Stimulated activated CD4-positive, alpha-beta T cell treated with anti-CD3 and anti-CD28 coated beads, Interleukin-1b, Interleukin-23, amount 100 ng/mL, for 24 hours (primary cell): Measurements from ENCODE around the gene CDH16.
A peak's percentile ranks its signal among the peaks of the same experiment; 100 is the strongest.
"Not testable (repeated sequence)": the region's sequence is repeated elsewhere in the genome, so short reads cannot be mapped to it uniquely, and the experiment has no call there.

Experiments
- DNase-seq, 4 experiments: peaks; one replicate each; pipeline ENCODE4 v3.0.0-alpha.2; 2020; ENCODE audit warnings: low read depth in 4 of 4, low spot score in 1 of 4

Gene CDH16, protein sequence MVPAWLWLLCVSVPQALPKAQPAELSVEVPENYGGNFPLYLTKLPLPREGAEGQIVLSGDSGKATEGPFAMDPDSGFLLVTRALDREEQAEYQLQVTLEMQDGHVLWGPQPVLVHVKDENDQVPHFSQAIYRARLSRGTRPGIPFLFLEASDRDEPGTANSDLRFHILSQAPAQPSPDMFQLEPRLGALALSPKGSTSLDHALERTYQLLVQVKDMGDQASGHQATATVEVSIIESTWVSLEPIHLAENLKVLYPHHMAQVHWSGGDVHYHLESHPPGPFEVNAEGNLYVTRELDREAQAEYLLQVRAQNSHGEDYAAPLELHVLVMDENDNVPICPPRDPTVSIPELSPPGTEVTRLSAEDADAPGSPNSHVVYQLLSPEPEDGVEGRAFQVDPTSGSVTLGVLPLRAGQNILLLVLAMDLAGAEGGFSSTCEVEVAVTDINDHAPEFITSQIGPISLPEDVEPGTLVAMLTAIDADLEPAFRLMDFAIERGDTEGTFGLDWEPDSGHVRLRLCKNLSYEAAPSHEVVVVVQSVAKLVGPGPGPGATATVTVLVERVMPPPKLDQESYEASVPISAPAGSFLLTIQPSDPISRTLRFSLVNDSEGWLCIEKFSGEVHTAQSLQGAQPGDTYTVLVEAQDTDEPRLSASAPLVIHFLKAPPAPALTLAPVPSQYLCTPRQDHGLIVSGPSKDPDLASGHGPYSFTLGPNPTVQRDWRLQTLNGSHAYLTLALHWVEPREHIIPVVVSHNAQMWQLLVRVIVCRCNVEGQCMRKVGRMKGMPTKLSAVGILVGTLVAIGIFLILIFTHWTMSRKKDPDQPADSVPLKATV

DNA sequence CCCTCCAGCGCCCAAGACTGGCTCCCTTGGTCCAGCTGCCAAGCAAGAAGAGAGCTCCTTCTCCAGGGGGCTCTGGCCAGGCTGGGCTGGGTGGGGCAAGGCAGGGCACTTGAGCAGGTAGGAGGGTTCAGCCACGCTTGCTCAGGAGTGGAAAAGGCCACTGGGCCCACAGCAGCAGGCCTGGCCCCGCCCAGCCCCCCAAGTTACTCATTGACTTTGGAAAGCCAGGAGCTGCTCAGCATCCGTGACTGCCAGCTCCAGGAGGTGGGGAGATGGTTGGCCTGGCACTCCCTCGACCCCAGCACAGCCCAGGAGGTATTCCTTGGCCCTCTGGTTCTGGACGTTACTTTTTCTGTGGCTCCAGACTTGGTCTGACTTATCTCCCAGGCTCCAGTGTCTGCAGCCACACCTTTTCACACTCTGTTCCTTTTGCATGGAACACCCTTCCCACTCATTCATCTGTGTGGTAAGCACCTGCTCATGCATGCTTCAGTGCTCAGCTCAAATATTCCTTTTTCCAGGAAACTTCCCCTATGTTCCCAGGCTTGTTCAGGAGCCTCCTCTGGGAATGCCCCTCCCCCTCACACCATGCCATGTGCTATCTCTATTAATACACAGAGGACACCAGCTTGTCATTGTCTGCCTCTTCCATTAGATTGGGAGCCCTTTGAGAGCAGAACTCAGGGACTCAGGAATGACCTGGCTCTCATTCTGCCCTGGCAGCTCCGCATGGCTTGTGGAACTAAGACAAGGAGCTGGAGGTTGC is at the start of gene CDH16:
Gene CDH16, minus strand, starts transcription at position 83 of the 766 bp plus-strand sequence. CDS start 820 bp downstream, outside the sequence.
- no peak for DNase-seq

GRCh38 chr16:66964049-66964448 is 45.4 kb upstream of the CDH16 start:
- no peak for DNase-seq

- DNase-seq = no peak
Measured at GRCh38 chr16:66961914-66962313, 43.2 kb upstream of the CDH16 start.

DNA sequence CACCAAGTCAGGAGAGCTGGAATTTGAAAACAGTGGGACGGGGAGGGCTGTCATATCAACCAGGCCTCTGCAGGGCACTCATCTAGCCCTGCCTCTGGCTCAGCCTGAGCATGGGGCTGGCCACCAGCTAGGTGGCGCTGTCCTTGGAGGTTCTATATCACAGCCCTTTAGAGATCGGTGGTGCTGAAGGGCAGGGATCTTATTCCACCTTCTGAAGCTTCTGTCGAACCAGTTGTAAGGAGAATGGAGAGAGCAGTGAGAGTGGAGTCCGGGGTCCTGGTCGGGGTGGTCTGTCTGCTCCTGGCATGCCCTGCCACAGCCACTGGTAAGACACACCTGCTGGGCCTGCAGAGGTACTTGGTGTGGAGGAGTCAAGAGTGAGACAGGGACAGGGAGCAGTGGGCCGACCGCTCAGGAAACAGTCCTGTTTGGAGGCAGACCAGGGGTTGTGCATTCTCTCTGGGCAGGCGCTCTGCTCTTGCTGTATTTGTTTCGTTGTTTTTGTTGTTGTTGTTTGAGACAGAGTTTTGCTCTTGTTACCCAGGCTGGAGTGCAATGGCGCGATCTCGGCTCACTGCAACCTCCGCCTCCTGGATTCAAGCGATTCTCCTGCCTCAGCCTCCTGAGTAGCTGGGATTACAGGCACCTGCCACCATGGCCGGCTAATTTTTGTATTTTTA is 42.5 kb upstream of the CDH16 start, which contains the start of gene CES3:
Gene CES3, plus strand, starts transcription at position 202 of the 680 bp plus-strand sequence. Its CDS starts 42 bp downstream, at position 244.
- DNase-seq = peak in 2 of 4 experiments; percentile 20 to 54

GRCh38 chr16:66960270-66960669 is 41.6 kb upstream of the CDH16 start:
- DNase-seq = no peak

GRCh38 chr16:66959704-66960161 is 41.0 kb upstream of the CDH16 start:
- no peak for DNase-seq

DNA sequence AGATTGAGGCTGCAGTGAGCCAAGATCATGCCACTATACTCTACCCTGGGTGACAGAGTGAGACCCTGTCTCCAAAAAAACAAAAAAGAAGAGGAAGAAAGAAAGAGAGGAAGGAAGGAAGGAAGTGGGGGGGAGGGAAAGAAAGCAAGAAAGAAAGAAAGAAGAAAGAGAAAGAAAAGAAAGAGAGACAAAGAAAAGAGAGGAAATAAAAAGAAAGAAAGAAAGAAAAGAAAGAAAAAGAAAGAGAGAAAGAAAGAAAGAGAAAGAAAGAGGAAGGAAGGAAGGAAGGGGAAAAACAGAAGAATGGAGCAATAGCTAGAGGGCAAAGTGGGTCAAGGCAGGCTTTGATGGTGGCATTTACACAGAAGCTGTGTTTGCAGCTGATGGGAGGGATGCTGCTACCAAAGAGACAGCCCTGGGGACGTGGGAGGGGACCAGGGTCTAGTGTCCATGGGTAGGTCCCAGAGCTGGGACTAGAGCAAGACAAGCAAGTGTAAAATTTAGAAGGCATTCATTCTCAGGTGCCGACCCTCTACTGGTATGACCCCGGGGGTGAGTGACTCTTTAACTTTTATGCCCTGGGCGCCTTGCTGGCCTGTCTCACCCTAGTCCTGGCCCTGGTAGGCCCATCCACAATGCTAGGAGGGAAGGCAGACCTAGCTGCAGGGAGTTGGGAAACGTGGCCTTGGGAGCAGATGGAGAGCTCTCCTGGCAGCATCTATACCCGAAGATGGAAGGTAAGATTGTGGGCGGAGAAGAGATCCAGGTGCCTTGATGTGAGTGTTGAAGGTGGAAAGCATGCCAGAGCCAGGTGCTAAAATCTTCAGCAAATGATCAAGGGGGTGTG is 40.4 kb upstream of the CDH16 start:
- no peak for DNase-seq

DNA sequence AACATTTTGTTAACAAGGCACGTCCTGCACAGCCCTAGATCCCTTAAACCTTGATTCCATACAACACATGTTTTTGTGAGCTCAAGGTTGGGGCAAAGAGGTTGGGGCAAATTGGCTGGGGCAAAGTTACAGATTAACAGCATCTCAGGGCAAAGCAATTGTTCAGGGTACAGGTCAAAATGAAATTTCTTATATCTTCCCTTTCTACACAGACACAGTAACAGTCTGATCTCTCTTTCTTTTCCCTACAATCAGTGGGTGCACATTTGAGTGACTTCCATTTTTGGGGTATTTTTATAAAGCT is 37.4 kb upstream of the CDH16 start:
- DNase-seq = not testable (repeated sequence)

DNA sequence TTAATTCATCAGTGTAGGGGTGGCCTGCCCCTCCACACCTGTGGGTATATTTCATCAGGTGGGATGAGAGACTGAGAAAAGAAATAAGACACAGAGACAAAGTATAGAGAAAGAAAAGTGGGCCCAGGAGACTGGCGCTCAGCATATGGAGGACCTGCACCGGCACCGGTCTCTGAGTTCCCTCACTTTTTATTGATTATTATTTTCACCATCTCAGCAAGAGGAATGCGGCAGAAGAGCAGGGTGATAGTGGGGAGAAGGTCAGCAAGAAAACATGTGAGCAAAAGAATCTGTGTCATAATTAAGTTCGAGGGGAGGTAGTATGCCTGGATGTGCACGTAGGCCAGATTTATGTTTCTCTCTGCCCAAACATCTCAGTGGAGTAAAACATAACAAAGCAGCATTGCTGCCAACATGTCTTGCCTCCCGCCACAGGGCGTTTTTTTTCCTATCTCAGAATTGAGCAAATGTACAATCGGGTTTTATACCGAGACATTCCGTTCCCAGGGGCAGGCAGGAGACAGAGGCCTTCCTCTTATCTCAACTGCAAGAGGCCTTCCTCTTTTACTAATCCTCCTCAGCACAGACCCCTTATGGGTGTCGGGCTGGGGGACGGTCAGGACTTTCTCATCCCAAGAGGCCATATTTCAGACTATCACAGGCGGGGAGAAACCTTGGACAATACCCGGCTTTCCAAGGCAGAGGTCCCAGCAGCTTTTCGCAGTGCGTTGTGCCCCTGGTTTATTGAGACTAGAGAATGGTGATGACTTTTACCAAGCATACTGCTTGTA is 36.9 kb upstream of the CDH16 start:
- DNase-seq = not testable (repeated sequence)

GRCh38 chr16:66954097-66954659 is 35.5 kb upstream of the CDH16 start:
- peak; percentile 39 to 69 (median 65) for DNase-seq

DNA sequence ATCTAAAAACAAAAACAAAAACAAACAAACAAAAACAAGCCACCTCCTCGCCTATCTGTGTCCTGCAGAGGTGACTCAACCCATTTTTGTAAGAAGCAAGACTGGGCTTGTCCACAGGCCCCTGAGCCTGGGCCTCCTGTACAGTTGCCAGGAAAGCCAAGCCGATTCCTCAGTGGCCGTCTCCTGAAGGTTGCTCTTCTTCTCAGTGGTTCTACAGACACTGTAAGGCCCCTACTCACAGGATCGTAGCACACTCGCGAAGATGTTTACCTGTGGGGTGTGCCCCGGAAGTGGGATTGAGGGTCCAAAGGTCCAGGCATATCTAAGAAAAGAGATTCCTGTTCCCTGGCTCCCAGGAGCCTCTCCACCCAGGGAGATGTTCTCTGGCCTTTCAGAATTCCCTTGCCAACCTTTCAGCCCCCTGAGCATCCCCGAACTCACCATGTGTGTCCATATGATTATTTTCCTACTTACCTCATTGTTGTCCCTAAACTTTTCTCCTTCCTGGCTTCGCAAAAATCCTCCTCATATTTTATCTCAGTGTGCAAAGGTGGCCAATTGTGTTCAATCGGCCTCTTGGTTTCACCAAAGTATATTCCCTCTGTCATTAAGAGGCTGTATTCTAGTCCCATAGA is 34.9 kb upstream of the CDH16 start:
- DNase-seq = no peak

GRCh38 chr16:66952430-66953110 is 33.9 kb upstream of the CDH16 start:
- DNase-seq = no peak

- no peak for DNase-seq
Measured at GRCh38 chr16:66950971-66951790, 32.5 kb upstream of the CDH16 start.

GRCh38 chr16:66950437-66950836 is 31.8 kb upstream of the CDH16 start:
- no peak for DNase-seq

- no peak for DNase-seq
Measured at GRCh38 chr16:66949472-66949871, 30.8 kb upstream of the CDH16 start.

DNA sequence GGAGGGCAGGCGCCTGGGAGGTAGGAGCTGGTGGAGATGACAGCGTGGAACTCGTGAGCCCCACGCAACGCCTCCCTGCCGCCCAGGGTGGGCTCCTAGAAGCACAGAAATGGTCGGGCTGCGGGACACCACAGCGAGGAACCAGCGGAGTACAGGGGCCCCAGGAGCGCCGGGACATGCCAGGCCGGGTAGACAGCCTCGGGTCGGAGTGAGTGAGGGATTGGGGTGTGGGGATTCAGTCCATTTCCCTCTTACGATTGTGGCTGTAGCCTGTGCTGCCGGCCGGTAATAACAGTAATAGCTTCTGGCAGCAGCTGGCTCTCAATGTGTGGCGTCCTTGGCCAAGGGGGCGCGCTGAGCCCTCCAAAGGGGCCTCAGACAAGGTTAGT is 30.1 kb upstream of the CDH16 start:
- no peak for DNase-seq
